ENCODE data around the gene DUSP12. TPM values are rescaled to one million over a fixed set of nuclear protein-coding genes. Genes with fewer than 3 reads are reported as not detected.

DUSP12 gene
- total and polyA plus RNA-seq, 9 of the 15 experiments (the other 6 are each of a cell fraction or from before 2014, with no cell fraction given): 10.4 to 81.4 (median 43.6) TPM

- no peak for TF ChIP-seq CUX1 (CRISPR knock-in tag; IDR thresholded peaks at IDR 0.05)
- no peak for TF ChIP-seq HNRNPLL (IDR thresholded peaks at IDR 0.05; ENCODE audit: low read depth, low read length, poor library complexity, severe bottlenecking)
- no peak for TF ChIP-seq ZKSCAN3 (CRISPR knock-in tag; IDR thresholded peaks at IDR 0.05)
- TF ChIP-seq SREBF1 (IDR thresholded peaks at IDR 0.05; ENCODE audit: borderline replicate concordance, low read depth, low read length): no peak
- no peak for TF ChIP-seq ZNF695 (CRISPR knock-in tag; IDR thresholded peaks at IDR 0.05)
- no peak; the same call in 1 of the 2 replicates for TF ChIP-seq MIER1 (IDR thresholded peaks at IDR 0.05; ENCODE audit: low read depth)
- TF ChIP-seq CREM (IDR thresholded peaks at IDR 0.05; ENCODE audit: low read depth): peak; percentile 75
- TF ChIP-seq ETS1 (conservative IDR thresholded peaks at IDR 0.05; ENCODE audit: control insufficient read depth, low read depth, low read length): peak; percentile 53
- TF ChIP-seq NR2C1 (IDR thresholded peaks at IDR 0.05): peak; percentile 79
- TF ChIP-seq NR2C1 (tag; IDR thresholded peaks at IDR 0.05): peak; percentile 82; the same call in 1 of the 2 replicates
- TF ChIP-seq USF2 (CRISPR knock-in tag; IDR thresholded peaks at IDR 0.05): no peak
- TF ChIP-seq ZNF668 (CRISPR knock-in tag; IDR thresholded peaks at IDR 0.05): no peak
- TF ChIP-seq EGR1 (conservative IDR thresholded peaks at IDR 0.05): peak; percentile 72
- no peak for TF ChIP-seq ZNF778 (CRISPR knock-in tag; IDR thresholded peaks at IDR 0.05)
Measured at GRCh38 chr1:161749509-161750407, at the start of gene DUSP12 (continued).
